Inflammatory macrophage (primary cell): ENCODE results near the gene ARL14EP.

ENCODE experiments used
- DNase-seq, 2 donors: peaks; one replicate each; pipeline ENCODE4 v3.0.0-alpha.2; 2020 to 2022
- total RNA-seq, 18 experiments: gene quantifications; one replicate each; lab custom pipeline; 2026; ENCODE audit warnings: mixed read lengths in 6 of 18, inconsistent platforms in 2 of 18; lab: John Stamatoyannopoulos, UW

The ARL14EP gene
- total RNA-seq: 3.8 to 23.6 (median 15.9) reads per million in 18 experiments

DNA sequence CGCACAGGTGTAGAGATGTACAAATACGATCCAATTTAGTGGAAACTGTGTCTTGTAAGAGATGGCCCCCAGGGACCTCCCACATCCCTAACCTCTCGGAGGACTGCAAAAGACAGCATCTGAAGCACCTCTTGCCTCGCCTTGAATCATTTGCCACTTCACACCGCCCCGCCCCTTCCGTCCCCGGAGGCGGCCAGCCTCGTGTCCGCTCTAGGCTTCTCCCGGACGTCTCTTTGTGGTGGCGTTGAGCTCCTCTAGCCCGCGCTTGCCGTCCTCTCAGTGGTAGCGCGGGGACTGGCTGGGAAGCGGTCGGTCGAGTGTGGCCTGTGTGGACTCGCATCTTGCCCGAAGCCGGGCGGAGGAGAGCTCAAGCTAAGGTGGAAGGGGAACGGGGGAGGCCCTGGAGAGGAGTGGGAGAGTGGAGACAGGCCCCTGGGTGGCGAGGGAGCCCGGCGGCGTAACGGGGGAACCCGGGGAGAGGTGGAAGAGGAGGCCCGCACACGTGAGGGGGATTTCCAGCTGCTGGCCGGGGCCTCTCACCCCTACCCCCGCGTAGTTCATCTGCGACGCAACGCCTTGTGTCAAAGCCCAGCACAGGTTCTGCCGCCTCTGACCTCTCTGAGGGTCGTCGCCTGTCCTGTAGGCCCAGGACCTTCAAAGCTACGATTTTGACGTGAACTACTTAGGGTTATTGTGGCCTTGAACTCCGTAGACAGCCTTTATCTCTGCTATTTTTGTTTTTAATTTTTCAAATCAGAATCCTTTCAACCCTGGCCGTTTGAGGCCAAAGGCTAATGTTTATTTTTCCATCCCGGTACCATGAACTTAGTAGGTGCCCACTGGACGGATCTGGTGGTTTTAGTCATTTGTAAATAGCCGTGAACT, at the start of gene ARL14EP:
Gene ARL14EP (plus strand): TSS at position 279 of the 885 bp plus-strand sequence. CDS start 7,845 bp downstream, outside the sequence.
- DNase-seq: peak; percentile 94

DNA sequence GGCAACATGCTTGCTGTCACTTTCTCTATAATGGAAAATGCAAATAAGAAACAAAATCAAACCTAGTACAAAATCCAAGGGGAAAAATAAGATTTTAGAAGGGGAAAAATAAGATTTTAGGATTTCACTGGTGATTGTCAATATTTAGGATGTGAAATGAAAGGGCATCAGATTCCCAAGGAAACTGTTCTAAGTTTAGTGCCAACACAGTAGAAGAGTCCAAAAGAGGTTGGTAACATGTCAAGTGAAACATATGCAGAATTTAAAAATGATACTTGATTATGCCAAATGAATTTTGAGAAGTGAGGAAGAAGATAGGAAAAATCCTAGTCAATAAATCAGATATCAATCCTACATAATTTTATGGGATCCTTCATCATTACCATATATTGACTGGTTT, 45.7 kb upstream of the ARL14EP start:
- DNase-seq: no peak

DNA sequence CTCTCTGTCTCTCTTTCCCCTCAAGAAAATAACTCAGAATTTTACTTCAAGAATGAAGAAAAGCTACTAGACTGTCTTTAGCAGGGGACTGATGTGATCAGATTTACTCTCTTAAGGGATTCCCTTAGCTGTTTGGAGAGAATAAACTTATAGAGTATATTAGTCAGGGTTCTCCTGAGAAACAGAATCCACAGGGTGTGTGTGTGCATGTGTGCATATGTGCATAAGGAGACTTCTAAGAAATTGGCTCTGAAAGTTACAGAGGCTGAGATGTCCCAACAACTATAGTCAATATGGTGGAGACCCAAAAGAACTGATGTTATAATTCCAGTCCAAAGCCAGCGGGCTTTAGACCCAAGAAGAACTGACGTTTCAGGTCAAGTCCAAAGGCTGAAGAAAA, 43.1 kb upstream of the ARL14EP start:
- DNase-seq: no peak

DNA sequence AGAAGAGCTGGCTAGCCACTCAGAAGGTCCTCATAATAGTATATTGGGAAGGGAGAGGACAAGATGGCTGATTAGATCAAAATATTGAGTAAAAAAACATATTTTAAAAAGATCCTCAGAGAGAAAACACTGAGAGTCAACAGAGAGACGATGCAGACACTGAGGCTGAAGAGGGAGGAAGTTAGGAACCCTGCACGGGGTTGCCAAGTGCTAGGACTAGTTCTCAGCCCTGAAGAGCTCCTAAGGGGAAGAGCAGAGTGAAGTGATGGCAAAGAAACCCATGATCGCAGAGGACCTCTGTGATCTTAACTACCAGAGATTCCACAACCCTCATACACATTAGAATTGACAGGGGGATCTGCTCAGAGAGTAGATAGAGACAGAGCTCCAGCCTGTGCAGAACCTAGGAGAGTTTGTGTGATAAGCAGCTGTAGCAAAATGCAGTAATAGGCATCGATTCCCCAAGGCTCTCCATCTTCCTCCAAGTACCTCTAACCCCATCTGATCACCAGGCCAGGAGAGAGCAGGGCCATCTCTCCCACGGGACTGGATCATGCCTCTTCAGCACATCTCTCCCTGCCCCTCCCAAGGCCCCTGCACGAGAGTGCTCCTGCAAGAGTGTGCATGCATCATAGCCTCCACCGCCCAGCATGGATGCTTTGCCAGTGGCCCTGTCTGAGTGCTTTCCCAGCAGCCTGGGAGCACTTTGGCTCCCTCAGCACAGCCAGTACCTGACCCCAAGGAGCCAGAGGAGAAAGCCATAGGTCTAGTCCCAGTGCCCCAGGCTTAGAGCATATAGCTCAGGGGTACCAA, 41.2 kb upstream of the ARL14EP start:
- DNase-seq: no peak

DNA sequence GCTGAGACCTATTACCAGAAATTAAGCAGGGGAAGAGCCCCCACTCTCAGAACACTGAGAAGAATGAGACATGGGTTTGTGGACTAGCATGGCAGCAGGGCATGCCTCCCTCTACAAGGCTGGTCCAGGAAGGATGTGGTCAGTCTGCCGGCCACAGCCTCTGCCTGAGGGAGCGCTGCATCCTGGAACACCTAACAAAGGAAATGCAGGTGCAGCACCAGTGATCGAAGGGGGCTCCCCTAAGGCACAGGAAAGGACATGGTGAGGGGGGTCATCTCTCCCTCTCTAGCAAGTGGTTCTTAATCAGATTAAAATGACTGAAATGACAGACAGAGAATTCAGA, 40.6 kb upstream of the ARL14EP start:
- DNase-seq: no peak

DNA sequence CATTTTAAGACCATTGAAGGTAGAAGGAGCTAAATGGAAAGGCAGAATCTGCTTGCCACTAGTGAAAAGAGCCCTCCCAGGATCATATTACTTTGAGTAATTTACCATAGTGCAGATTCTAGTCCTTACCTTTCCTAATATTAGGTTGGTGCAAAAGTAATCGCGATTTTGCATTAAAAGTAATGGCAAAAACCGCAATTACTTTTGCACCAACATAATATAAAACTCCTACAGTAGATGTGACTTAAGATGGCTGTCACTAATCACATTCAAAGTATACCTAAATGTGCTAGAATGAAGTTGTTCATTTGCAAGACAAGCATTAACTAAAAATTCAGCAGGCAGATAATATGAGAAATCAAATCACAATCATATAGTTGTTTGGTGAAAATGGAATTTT, 38.1 kb upstream of the ARL14EP start:
- DNase-seq: no peak

DNA sequence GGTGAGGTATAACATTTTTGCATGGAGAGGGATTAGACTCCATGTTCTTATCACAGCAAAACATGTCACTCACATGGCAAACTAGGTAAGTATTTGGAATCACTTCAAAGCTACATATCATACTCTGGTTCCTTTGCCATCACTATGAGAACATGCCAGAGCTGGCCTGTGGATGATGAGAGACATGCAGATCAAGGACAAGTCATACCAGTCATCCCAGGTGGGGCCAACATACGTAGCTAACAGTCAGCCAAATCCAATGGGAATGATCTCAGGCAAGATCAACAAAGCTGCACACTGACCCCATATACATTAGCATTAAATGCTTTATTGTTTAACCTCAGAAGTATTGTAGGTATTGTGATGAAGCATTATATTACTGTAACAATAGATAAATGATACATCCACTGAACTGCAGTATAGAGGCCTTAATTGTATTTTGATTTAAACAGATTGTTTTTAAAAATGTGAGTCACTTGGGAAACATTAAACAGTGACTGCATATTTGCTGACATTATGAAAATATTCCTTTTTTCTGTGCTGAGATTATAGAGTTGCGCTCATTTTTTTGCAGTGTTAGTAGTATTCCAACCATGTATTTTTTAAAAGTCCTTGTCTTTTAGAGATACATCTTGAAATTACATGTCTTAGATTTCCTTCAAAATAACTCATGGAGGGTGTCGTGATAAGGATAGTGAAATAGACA, 37.3 kb upstream of the ARL14EP start:
- no peak for DNase-seq

DNA sequence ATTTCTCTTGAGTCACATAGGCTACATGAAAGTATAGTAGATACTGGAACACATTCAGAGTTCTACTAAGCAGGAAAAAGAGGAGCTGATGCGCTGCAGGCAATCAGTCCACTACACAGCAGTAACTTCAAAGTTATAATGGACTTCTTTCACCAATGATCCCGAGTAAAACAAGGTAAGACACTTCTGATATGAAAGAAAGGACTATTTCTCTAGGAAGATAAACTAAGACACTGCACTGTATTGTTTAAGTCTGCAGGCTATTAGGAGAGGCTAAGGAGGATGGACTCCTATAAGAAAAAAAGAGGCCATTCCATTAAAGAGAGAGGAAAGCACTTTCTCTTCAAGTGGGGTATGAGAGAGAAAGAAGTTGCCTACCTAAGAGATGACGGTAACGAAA, 31.6 kb upstream of the ARL14EP start:
- no peak for DNase-seq

DNA sequence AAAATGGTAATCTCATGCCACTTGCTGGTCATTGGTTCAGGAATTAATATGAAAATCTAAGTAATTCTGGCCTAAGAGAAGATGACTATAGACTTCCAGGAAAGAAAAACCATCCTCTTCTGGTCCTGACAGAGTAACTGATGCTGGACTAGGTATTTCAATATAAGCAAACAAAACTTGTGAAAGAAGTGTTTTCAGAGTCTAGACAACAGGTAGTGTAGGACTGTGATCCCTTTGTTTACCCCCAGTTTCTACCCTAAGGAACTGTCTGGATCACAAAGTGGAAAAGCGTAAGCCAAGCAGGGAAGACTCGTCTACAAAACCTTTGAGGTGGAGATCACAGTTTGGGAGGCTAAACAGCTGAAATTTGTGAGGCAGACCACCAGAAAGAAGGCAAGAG, 30.4 kb upstream of the ARL14EP start:
- DNase-seq: no peak

DNA sequence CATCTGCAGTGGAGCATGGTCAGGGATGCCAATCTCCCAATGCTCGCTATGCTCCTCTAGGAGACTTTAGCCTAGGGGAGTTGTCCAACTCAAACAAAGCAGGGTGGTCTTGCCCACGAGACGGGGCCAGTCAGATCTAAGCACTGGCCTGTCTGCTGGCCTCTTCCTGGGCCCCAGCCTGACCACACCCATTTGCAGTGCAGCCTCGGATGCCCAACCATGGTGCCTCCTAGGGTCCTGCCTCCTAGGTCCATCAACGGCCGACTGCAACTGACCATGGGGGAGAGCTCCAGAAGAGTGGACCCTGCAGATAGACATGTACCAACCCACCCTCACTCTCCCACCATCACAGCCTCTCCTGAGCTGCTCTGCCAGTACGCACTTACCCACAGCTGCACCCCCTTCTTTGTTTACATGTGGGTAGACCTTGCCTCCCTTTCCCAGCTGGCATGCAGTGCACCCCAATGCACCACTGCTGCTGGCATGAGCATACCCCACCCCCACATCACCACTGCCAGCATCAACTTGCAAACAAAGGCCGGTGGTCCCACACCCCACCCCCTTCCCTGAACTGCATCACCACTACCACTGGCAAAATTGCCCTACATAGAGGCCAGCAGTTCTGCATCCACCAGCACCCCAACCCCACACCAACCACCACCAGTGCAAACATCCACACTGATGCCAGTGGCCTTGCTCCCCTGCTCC, 27.6 kb upstream of the ARL14EP start:
- DNase-seq: no peak

DNA sequence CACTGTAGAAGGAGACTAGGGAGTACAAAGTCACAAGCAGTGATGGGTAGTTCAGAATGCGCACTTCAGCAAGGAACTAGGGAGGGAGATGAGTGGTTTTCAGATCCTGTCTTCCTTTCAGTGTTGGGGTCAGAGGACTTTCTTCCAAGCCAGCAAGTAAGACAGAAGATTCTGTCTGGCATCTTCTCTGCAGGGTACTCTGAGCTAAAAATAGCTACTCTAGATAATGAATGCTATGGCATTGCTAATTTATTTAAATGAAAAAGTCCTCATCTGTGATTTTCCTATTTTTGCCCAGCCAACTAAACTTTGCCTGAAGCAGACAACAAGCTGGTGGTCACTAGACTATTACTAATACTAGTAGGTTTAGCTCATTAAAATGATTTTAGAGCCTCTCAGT, 18.3 kb upstream of the ARL14EP start:
- no peak for DNase-seq

DNA sequence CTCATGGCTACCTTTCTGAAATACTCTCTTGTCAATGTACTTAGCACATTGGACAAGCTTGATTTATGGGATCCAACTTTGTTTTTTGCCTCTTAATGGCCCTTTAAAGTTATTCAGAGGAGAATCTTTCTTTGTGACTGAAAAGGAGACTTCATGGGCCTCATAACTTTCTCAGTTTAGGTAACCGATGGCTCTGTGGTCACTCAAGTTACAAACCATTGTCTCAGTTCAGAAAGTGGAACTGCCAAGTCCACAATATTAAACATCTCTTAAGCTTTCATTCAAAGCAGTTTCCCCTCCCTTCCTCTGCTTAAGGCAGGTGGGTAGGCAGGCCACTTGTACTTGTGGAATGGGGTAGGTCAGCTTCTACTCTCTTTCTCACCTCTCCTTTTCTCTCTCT, 12.3 kb upstream of the ARL14EP start:
- no peak for DNase-seq

DNA sequence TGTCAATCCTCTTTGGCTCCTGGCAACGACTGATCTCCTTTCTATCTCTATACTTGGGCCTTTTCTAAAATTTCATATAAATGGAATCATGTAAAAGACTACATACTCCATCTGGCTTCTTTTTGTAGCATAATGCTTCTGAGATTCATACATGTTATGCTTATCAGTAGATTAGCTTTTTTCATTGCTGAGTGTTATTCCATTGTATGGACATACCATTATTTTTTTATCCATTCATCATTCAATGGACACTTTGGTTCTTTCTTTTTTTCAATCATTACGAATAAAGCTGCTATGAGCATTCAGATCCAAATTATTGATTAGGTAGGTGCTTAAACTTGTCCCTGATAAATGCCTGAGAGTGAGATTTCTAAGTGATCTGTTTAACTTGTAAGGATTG, 11.7 kb upstream of the ARL14EP start:
- no peak for DNase-seq

DNA sequence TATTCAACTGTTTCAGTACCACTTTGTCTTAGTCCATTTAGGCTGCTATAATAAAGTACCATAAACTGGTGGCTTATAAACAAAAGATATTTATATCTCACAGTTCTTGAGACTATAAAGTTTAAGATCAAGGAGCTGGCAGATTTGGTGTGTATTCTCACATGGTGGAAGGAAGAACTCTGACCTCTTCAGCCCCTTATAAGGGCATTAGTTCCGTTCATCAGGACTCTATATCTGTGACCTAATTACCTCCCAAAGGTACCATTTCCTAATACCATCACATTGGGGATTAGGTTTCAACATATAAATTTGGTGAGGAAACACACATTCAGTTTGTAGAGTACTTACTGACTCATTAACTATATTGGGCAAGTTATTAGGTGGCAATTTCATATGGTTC, 10.7 kb upstream of the ARL14EP start:
- DNase-seq: no peak

DNA sequence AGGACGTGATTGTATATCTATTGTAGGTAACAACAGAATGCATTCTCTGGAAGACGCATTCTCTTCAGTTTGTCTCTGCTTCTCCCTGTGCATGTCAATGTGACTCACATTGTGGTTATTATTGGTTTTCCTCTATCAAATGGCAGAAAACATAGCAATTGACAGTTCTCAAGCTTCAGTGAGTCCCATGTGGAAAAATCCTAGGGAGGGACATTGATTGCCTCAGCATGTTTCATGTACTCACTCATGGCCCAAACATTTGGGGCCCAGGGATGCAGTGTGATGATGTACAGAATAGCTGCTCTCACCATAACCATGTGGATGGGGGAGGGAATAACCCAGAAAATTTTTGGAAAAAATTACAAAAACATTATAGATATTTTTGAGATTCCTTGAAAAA, 9.3 kb upstream of the ARL14EP start:
- DNase-seq: no peak

DNA sequence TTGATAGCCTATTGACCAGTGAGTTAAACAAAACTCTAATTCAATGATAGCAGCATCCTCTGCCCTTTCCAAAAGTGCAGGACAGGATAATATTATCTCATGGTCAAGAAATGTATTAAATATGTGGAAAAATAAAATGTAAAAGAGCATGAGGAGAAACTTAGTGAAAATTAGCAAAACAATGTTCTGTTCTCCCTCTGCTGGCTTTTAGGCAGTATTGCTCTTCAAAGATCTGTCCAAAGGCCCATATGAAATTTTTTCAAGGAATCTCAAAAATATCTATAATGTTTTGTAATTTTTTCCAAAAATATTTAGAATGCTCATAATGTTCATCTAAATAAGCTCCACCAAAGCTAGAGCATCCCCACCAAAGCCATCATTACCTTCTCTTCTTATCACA, 8.3 kb upstream of the ARL14EP start:
- DNase-seq: no peak

DNA sequence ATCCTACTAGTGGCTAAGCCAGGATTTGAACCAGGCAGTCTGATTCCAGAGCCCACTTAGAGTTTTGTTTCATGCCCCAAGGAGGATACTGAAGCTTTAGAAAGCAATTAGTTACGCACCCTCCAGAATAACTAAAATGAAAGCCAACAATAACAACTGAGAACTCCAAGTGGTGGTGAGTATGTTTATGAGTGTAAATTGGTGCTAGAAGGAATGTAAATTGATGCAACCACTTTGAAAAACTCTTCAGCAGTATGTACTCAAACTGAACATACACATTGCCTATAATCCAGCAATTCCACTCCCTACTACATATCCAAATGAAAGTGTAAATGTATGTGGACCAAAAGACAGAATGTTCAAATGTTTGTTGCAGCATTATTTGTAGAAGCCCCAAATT, 6.7 kb upstream of the ARL14EP start:
- no peak for DNase-seq

DNA sequence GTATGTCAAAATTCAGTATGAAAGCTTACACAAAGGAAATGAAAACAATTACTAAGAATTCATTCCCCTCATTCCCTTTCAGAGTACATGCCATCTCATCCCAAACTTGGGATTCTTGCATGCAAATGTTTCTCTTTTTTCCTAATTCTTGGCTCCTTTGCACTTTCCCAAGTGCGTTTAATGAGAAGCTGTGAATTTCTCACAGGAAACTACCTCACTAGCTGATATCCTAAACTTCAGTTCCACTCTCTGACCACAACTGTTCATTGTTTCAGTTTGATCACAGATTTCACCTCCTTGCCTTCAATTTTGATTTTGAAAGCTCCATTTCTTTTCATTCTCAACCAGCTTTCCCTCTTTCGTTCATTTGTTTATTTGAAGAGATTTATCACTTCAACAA, 5.9 kb upstream of the ARL14EP start:
- no peak for DNase-seq

DNA sequence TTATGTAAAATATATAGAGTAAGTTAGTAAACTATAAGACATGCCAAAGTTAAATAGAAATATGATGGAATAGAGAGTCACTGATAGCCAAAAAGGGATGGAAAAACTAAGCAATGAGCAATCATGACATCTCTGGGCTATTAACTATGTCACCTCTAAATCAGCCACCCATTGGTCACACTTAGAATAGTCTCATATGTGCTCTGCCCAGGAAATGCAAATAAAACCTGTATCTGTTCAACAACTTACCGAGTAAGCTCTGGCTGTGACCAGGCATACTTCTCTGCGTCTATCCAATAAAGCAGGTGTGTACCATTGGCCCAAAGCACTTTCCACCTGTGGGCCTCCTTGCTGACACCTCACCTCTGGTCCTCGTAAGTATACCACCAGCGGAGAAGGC, 1.6 kb upstream of the ARL14EP start:
- no peak for DNase-seq

DNA sequence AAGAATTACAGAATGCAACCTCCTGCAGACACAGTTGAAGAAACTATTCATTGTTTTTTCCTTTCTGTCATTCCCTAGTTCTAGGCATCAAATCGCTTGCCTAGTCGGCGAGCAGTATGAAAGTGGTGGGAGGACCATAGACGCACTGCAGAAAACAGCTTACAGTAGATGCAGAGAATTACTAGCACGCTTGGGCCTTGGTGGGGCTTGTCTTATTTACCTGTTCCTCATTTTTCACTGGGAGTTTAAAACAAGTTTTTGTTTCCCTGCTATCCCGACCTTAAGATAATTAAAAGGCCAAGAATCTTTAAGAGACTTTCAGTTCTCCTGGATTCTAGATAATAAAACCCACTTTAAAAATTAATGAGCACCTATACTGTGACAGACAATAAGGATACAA, 713 bp upstream of the ARL14EP start:
- no peak for DNase-seq

DNA sequence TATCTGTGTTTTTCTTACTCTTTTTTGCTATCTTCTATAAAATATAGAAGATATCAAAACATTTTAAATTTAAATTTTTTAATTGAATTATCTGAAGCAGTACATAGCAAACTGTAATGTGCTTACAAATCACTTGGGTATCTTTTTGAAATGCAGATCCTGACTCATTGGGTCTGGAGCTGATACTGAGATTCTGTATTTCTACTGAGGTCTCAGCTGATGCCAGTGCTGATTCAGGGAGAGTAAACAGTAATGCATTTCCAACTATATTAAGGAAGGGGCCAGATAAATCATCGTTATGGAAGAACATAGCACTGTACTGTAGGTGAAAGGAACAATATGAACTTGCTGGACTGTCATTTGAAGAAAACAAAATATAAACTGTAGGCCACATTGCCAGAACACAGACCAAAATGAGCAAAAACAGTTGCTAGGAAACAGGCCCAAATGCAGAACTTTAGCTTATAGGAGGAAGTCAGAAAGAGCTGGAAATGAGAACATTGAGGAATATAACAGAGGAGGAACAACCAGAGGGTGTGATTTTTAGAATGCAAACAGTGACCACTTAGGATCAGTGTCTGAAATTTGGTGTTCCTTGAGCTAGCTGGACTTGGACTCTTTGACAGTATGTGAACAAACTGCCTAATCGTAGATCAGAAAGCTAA, 3.3 kb downstream of the ARL14EP start:
- peak; percentile 69 to 73 for DNase-seq

DNA sequence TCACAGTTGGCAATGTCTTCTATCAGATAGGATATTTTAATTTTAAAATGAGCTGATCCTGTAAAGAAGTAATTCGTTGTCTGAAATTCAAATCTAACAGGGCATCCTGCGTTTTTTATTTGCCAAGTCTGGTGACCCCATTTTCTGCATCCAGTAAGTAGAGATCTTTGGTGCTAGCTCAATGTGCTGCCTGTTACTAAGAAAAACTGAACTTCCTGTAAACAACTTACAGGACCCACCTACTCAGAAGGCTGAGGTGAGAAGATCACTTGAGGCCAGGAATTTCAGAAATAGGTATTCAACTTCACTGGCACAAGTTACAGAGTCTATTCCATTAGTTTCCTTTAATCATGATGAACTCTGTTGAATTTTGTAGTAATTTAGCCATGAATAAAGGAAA, 4.0 kb downstream of the ARL14EP start:
- no peak for DNase-seq
